Measurements from ENCODE around the gene ACKR2. TPM values are rescaled to one million over a fixed set of nuclear protein-coding genes. Genes with fewer than 3 reads are reported as not detected.

The ACKR2 gene
- total and polyA plus RNA-seq, 2 donors (not counting 3 experiments of a cell fraction or from before 2014, with no cell fraction given) = 0.01 TPM; not detected in 1

- Histone ChIP-seq H4K20me1 (replicated peaks; ENCODE audit: control insufficient read depth, extremely low read depth, insufficient read depth, low read length) (no peaks in the 10 kb centered on the region), H3K9me3 (replicated peaks; ENCODE audit: control insufficient read depth, insufficient read depth, low read length) (no peaks in the 10 kb centered on the region), H3K4me1 (ENCODE audit: control insufficient read depth, extremely low read depth, insufficient read depth, low read length) (peaks cover 7% of the 10 kb centered on the region), H2AFZ (ENCODE audit: low read depth, low read length) (no peak overlapping the region), H3K9me1 (replicated peaks; ENCODE audit: control insufficient read depth, extremely low read depth, insufficient read depth, low read length) (no peaks in the 10 kb centered on the region), H3K4me2 (ENCODE audit: insufficient read depth, low read length) (no peak overlapping the region), H3K27ac (ENCODE audit: insufficient read depth, low read depth, low read length) (no peak overlapping the region), H3K79me2 (ENCODE audit: control insufficient read depth, insufficient read depth, low read length) (no peaks in the 10 kb centered on the region), H3K4me3 (replicated peaks in 1 of 3; ENCODE audit: insufficient read depth in 1 of 3, low read depth in 1 of 3, low read length in 3 of 3) (no peak overlapping the region), H3K9ac (replicated peaks; ENCODE audit: extremely low read depth, insufficient read depth, low read length) (no peak overlapping the region), H3K27me3 (ENCODE audit: control insufficient read depth in 2 of 2, insufficient read depth in 2 of 2, low read length in 2 of 2) (peaks cover 9 to 11% of the 10 kb centered on the region in 2 experiments), H3K36me3 (ENCODE audit: control insufficient read depth in 2 of 2, extremely low read depth in 1 of 2, insufficient read depth in 2 of 2, low read length in 2 of 2) (no peaks in the 10 kb centered on the region)
- BruUV-seq (replicated peaks) = no TSS peak
- ChIA-PET CTCF (no interaction called here), POLR2A (no interaction called here)
- FAIRE-seq (no peak), DNase-seq (ENCODE audit: low read depth, low spot score) (no peak)
- dilution Hi-C loops (cut with MboI; ENCODE audit: extremely low pct_ligation_motif_present, low sequenced_read_pairs) (no loop called here), intact Hi-C loops (cut with micrococcal nuclease) (no loop called here)
- TF ChIP-seq EZH2 (IDR thresholded peaks at IDR 0.05; ENCODE audit: borderline replicate concordance, low read depth, low read length, severe bottlenecking) (no peak), POLR2AphosphoS5 (IDR thresholded peaks at IDR 0.05; ENCODE audit: insufficient read depth, low read depth, low read length) (no peak), GATA2 (IDR thresholded peaks at IDR 0.05; ENCODE audit: insufficient read depth, insufficient read length, low read depth, low read length) (no peak)
Observed at GRCh38 chr3:42884324-42884723, 75.1 kb downstream of the ACKR2 start.

- no peak overlapping the region for H2AFZ ChIP-seq (ENCODE audit: low read depth, low read length)
- H3K36me3 ChIP-seq (ENCODE audit: control insufficient read depth in 2 of 2, extremely low read depth in 1 of 2, insufficient read depth in 2 of 2, low read length in 2 of 2) = no peaks in the 10 kb centered on the region
- H4K20me1 ChIP-seq (replicated peaks; ENCODE audit: control insufficient read depth, extremely low read depth, insufficient read depth, low read length) = no peaks in the 10 kb centered on the region
- no TSS peak for BruUV-seq (replicated peaks)
- H3K27me3 ChIP-seq (ENCODE audit: control insufficient read depth in 2 of 2, insufficient read depth in 2 of 2, low read length in 2 of 2) = peaks cover 0 to 7% of the 10 kb centered on the region in 2 experiments
- POLR2A ChIA-PET = no interaction called here
- intact Hi-C loops (cut with micrococcal nuclease) (no loop called here), dilution Hi-C loops (cut with MboI; ENCODE audit: extremely low pct_ligation_motif_present, low sequenced_read_pairs) (no loop called here)
- H3K9ac ChIP-seq (replicated peaks; ENCODE audit: extremely low read depth, insufficient read depth, low read length) = no peak overlapping the region
- no peak for DNase-seq (ENCODE audit: low read depth, low spot score)
- no peak for TF ChIP-seq POLR2AphosphoS5 (IDR thresholded peaks at IDR 0.05; ENCODE audit: insufficient read depth, low read depth, low read length)
- no peak overlapping the region for H3K4me3 ChIP-seq (replicated peaks in 1 of 3; ENCODE audit: insufficient read depth in 1 of 3, low read depth in 1 of 3, low read length in 3 of 3)
- H3K9me3 ChIP-seq (replicated peaks; ENCODE audit: control insufficient read depth, insufficient read depth, low read length) = no peaks in the 10 kb centered on the region
- H3K4me2 ChIP-seq (ENCODE audit: insufficient read depth, low read length) = no peak overlapping the region
- H3K79me2 ChIP-seq (ENCODE audit: control insufficient read depth, insufficient read depth, low read length) = no peaks in the 10 kb centered on the region
- H3K4me1 ChIP-seq (ENCODE audit: control insufficient read depth, extremely low read depth, insufficient read depth, low read length) = peaks cover under 1% of the 10 kb centered on the region
- CTCF ChIA-PET = no interaction called here
- H3K9me1 ChIP-seq (replicated peaks; ENCODE audit: control insufficient read depth, extremely low read depth, insufficient read depth, low read length) = no peaks in the 10 kb centered on the region
- no peak overlapping the region for H3K27ac ChIP-seq (ENCODE audit: insufficient read depth, low read depth, low read length)
- FAIRE-seq = no peak
Observed at GRCh38 chr3:42886294-42886822, 77.1 kb downstream of the ACKR2 start.

Measured in endothelial cell of umbilical vein (primary cell).